Left lobe of liver (tissue), 2 donors: Measurements from ENCODE around the gene CHML. TPM values are rescaled to one million over a fixed set of nuclear protein-coding genes. Genes with fewer than 3 reads are reported as not detected.
A peak's percentile ranks its signal among the peaks of the same experiment; 100 is the strongest.

ENCODE experiments used
- ATAC-seq: fragments of 200-7000 bp; cut with Tn5 transposase; one replicate; pipeline ENCODE4 v1.9.1; 2020; ENCODE audit warnings: mild to moderate bottlenecking, moderate library complexity
- DNase-seq: peaks from one replicate; pipeline ENCODE4 v3.0.0-alpha.2; 2020; ENCODE audit warnings: low spot score
- total RNA-seq: library from RNA; stranded (reverse); gene quantifications from one replicate; pipeline ENCODE4 v1.2.1, GENCODE V29; 2021
- donor health status: DM: no; HTN: no; CAD: no; lungs with moderate emphysema.
- donor health status: DM: no; HTN: yes; CAD: no.

The CHML gene
- total RNA-seq, 1 donor from 2014 or later = 2.1 TPM

DNA sequence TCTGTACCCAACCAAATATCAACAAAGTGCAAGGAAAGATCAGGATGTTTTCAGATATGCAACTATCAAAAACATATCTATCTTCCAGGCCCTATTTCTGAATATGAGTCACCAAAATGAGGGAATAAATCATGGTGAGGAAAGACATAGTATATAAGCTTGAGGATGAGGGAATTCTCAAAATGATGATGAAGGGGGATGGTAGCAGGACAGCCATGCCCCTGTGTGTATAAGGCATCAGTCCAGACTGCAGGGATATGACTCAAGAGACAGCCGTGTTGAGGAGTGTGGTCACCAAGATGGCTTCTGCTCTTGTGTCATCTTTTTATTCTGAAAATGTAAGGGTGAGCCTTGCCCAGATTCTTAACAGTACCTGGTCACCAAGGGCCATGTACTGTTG, 7.5 kb upstream of the CHML start:
- no peak for DNase-seq
- no peak for ATAC-seq

DNA sequence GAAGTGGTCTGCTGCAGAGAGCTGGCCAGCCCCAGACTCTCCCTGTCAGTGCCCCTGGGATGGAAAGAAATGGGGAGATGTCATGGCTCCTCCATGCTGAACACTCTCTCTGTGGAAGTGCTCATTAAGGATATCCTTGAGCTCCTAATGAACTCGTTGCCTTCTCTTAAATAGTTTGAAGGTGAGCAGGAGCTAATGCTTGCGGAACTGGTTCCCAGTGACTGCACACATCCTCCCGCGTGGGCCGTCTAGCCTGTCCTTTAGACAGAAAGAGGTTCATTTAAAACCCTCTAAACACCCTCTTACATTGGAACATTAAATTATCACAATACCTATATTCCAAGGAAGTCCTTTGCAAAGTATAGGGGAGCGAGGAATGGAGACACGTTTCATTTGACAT, 6.0 kb upstream of the CHML start:
- DNase-seq (no peak), ATAC-seq (no peak)

DNA sequence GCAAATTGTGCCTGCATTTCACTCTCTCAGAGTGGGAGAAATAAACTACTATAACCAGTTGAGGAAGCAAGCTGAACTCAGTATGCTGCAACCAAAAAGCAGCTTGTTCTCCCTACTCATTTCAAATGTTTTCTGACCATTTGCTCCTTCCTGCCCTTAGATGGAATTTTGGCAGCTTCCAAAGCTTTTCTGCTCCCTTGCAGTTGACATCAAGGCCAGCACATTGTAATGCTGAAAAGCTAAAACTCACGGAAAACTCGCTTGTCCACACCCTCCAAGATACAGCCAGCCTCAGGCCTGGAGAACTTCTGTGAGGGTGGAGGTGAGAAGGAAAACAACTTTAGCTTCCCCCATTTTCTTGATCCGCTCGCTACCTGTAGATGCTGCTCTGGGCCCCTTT, 5.0 kb upstream of the CHML start:
- no peak for DNase-seq

DNA sequence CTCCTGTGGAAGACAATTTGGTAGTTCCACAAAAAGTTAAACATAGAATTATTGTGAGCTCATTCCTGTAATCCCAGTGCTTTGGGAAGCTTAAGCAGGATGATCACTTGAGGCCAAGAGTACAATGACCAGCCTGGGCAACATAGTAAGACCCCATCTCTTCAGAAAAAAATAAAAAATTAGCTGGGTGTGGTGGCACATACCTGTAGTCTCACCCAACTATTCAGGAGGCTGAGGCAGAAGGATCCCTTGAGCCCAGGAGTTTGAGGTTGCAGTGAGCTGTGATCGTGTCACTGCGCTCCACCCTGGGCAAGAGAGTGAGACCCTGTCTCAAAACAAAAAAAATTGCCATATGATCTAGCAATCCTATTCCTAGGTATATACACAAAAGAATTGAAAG, 4.1 kb upstream of the CHML start:
- DNase-seq = no peak

More for the DNA sequence above, 5.0 kb upstream of the CHML start:
- no peak for ATAC-seq

DNA sequence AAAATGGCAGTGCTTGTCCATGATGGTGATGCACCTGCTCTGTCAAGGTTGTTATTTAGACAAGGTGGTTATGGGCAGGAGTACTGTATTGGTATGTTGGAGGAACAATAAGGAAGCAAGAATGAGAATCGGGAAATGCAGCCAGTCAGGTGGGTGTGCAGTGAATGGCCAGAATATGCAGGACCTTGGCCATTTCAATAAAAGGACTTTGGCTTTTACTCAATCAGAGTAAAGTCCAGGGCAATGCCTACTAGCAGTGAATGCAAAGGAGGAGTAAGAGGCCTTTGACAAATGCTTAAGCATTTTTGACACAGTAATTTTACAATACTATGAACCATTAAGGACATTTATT, 2.4 kb upstream of the CHML start:
- ATAC-seq (no peak), DNase-seq (no peak)

More for the DNA sequence above, 4.1 kb upstream of the CHML start:
- no peak for ATAC-seq

DNA sequence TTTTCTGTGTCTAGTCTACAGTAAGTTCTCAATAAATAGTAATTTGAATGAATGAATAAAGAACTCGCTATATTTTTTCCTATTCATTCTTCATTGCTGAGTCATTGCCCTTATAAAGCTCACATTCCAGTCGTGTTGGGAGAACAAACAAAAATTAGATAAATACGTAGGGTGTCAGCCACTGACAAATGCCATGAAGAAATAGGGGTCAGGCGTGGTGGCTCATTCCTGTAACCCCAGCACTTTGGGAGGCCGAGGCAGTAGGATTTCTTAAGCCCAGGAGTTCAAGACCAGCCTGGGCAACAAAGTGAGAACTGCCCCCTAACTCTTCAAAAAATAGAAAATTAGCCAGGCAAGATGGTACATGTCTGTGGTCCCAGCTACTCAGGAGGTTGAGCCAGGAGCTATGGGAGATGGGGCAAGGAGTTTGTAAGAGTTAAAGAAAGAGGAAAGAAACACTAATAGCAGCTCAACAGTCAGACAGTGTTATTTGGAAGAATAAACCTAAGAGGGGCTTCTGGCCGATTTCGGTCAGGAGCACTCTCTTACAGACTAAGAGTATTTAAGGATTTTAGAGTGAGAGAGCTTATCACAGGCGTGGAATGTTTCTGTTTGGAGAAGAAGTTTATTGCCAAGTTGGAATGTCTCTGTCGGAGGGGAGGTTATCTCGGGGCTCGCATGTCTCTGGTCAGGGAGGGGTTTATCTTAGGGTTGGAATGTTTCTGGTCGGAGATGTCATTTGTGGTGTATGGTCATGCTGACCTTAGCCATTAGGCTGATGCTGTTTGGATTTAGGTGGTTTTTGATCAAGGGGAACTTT, 1.8 kb upstream of the CHML start:
- ATAC-seq (no peak), DNase-seq (no peak)

DNA sequence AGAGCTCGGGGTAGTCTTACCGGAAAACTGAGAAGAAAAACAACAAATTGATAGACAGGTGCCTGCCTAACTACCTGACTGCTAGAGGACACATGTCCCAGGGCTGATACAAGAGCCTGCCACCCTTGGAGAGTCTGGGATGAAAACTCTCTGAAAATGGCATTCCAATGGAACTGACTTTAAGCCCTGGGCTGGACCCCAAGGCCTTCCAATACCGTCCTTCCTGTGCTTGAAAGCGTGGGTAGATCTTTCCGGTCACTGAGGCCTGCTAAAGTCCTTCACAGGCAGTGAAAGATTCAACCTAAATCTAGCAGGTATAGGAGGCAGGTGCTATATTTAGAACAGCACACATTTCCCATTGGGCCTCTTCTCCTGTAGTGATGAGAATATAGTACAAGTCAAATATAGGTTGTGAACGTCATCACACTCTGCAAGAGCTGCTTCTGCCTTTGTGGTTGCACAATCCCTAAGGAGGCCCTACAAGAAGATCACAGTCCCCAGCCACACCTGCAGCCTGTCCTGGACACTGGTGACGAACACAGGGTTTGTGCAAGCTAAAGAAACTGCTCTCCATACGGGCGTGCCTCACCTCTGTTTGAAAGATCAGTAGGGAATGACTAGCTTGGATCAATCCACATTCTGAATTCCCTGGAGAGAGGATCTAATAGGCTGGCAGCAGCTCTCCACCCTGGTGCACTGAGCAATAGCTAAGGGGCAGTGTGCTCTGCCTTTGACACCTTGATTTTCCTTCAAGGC, 876 bp upstream of the CHML start:
- ATAC-seq = no peak
- no peak for DNase-seq

DNA sequence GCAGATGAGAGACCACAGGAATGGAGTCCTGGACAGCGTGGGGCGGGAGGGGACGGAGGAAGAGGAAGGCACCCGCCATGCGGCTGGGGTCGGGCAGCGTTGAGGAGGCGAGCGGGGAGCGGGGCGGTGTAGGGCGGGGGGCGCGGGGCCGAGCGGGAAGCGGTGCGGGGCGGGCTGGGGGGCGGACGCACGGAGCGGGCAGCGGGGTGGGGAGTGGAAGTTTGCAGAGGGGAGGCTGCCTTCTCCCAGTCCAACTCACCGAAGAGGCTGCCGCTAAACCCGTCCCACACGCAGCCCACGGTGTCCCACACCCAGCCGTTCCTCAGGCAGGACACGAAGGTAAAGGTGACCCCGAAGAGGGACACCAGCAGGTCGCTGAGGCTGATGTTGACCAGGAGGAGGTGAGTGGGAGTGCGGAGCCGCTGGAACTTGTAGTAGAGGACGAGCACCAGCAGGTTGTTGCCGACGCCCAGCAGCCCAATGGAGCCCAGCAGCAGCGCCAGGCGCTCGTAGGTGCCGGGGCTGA, 483 bp downstream of the CHML start:
- peak; percentile 40 for ATAC-seq
- DNase-seq = peak; percentile 53

DNA sequence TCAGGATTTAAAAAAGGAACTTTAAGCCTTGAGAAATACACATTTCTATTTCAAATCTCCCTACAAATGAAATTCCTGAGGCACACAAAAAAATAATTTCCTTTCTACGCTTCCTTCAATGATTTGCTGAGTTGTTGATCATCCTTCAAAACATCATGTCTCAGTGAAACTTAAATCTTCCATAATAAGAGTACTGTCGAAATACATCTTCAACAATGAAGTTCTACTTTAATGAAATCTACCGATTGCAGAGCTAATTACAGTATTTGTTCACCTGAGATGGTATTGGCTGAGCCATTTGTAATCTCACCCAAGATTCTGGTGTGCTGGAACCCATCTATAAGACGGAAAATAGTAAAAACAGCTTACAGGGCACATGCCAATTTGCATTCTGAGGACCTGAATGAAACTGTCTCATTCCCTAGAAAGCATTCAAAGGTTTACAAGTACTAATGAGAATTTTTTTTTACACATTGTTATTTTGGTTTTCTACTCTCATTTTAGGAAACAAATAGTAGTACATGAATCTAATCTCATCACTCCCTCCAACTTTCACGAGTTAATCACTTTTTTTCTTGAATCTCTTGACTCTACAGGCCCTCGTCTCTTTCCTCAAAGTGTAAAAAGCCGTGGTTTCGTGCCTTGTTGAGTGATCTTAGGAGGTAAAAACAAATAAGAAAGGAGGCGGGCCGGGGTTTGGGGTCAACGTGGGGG, 1.1 kb downstream of the CHML start:
- no peak for DNase-seq
- ATAC-seq = no peak

DNA sequence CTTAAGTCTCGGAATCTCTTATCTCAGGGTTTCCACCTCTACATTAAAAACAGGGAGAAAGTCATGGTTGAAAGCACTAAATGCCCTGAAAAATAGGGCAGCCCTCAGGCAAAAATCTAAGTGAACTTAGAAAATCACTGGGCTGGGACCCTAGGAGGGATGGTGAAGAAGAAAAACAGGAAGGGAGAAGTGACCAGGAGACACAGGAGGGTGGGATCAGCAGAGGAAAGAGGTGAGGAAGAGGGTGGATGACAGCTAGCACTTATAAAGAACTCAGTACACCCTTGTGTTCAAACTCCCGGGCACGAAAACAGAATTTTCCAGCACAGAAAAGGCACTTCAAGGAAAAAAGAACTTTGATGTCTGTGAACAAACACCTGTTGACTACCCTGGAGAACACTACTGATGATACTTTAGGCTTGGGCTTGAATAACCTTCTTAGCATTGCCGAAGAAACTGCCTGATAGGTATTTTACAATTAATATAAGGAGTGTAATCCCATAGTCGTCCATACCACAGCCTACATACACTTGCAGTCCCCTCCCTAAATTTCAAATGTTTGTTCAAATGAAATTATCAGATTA, 2.0 kb downstream of the CHML start:
- DNase-seq (no peak), ATAC-seq (no peak)

DNA sequence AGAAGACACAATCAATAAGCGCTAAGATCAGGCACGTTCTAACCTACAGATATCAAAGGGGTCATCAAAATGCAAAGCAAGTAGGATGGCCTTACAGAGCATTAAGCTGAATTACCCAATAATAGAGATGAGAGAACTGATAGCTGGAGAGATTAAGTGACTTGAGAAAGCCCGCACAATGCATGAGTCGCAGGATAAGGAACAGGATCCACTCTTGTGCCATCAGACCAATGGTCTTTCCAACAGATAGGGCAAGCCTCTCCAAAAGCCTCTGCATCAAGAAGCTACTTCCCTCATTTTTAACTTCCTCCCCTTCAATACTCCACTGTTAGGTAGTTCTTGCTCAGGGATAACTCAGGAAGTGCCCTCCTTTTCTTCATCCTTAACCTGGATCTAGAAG, 2.6 kb downstream of the CHML start:
- ATAC-seq (no peak), DNase-seq (no peak)

DNA sequence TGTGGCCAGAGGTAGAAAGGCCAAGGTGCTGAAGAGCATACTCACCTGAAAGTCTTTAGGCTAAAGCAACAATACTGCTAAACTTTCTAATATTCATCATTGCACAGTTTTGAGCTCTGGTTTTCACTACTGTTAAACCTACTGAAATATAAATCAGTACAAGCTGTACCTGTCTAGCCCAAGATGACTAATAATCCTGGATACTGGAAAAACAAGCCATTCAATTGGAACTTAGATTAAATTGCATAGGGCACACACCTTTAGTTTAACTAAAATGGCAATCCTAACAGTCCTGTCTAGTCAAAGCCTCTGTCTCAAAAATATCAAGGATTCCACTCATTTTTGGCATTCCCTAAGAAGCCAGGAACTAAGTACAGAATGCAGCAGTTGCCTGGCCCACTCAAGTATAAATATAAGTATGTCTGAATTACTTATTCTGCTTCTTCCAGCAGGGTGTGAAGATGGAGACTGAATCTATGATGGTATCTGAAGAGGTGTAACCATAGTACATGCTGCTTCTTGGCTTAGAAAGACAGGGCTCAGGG, 3.1 kb downstream of the CHML start:
- DNase-seq (no peak), ATAC-seq (no peak)

DNA sequence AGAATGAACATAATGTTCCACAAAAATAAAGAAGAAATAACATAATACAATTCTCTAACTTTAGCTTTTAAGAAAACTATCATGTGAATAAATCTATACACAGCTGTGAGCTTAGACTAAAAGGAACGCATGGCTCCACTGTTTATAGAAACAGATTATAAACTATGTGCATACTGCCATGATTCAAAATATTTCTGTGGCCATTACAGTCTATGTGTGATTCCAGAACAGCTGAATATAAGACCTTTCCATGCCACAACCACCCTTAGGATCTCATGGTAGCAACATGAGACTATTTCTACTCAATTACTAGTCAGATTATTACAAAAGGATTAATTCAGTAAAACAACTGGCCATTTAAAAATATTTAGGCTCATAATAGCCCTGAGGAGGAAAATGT, 3.9 kb downstream of the CHML start:
- DNase-seq (no peak), ATAC-seq (no peak)

DNA sequence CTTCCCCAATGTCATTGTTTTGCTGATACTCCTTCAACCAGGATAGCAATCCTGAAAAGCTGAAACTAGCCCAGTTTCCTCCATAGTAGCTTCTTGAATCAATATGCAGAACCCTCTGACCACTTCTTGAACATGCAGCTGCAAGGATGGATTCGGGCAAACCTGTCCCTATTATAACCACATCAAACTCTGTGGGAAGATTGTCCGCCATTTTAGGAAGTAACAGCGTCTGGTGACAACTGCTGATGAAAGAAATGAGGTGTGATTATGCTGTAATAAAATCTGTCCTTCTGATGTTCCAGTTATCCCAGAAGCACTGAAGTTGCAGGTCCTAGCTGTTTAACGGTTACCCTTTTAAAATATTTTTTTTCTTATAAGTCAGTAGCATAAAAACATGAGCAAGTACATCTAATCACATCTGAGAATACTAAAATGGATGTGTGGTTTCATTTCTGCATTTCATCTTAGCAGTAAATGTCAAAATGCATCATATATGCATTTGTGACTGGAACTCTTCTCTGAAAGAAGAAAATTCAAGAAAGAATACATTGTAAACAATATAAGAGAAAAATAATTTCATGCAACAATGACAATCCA, 4.5 kb downstream of the CHML start:
- DNase-seq = no peak
- ATAC-seq = no peak

DNA sequence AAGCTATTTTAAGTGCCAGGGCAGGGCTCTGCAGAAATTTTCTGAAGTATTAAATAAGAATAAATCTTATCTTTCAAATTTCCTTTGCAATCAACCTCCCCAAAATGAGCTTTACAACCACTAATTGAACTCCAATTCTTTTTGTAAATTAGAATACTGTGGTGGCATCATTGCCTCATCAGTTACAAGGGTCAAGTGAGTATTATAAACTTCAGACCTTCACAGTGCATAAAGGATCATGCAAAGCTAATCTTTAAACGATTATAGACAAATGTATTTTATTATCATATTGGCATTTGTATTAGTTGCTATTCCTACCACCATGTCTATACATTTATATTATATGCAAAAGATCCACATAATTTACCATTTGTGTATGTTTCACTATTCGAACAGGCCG, 7.2 kb downstream of the CHML start:
- no peak for DNase-seq
- peak; percentile 53 for ATAC-seq

DNA sequence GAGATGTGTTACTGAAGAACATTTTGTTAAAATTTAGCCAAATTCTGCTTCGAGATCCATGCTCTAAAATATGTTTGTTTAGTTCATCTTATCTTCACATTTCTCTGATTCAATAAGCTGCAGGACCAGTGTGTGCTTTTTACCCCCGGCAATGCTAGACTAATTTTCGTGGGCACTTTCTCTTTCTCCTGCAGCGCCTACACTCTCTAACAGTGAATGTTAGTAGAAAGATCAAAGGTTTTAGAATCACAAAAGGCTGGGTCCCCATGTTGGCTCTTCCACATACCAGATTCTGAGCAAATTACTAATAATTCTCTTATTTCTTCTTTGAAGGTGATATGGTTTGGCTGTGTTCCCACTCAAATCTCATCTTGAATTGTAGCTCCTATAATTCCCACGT, 8.5 kb downstream of the CHML start:
- DNase-seq (no peak), ATAC-seq (peak; percentile 77)

DNA sequence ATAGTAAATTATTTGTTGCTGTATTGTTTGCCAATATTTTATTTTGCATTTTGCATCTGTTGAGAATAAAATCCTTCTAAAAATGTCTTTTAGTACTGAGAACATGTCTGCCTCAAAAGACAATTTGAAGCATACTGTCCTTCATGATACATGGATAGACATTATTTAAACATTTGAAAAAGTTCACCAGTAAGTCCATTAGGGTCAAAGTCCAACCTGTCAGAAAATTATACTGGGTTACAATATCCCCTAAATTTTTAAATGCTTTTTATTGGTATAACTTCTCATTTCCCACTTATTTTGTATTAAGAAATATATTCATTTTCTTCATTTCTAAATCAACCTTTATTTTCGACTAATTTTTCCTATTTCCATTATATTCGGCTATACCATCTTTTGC, 9.3 kb downstream of the CHML start:
- no peak for DNase-seq

DNA sequence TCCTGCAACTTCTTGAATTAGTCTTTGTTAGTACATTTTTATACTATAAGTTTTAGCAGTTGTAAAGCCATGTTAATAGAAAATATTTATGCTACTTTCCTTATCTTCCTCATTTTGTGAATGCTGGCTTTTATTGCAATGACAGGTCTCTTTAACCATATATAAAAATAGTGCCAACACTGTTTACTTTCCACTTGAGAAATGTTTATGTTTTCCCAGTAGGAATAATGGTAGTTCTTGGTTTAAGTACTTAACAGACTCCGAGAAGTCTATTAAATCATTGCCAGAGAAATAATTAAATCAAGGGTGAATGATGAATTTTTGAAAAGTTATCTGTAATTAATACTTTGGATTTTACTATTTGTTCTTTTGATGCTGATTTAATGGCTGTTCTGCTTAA, 9.7 kb downstream of the CHML start:
- DNase-seq (no peak), ATAC-seq (no peak)

More for the DNA sequence above, 9.3 kb downstream of the CHML start:
- no peak for ATAC-seq

DNA sequence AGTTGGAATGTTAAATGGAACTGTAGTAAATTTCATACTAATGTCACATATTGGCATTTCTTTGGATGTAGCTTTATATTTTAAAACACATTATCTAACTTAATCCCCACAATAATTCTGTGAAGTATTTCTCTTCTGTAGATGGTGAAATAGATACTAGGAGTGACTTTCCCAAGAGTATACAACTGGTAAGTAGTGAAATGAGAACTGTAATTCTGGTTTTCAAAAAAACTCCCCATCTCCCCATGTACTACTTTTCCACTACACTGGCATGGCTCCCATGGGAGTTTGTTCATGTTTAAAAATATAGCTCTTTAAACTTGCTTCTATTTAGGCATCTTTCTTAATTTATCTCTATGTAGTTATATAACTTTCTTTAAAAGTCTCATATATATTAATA, 10.2 kb downstream of the CHML start:
- DNase-seq = no peak
- no peak for ATAC-seq

DNA sequence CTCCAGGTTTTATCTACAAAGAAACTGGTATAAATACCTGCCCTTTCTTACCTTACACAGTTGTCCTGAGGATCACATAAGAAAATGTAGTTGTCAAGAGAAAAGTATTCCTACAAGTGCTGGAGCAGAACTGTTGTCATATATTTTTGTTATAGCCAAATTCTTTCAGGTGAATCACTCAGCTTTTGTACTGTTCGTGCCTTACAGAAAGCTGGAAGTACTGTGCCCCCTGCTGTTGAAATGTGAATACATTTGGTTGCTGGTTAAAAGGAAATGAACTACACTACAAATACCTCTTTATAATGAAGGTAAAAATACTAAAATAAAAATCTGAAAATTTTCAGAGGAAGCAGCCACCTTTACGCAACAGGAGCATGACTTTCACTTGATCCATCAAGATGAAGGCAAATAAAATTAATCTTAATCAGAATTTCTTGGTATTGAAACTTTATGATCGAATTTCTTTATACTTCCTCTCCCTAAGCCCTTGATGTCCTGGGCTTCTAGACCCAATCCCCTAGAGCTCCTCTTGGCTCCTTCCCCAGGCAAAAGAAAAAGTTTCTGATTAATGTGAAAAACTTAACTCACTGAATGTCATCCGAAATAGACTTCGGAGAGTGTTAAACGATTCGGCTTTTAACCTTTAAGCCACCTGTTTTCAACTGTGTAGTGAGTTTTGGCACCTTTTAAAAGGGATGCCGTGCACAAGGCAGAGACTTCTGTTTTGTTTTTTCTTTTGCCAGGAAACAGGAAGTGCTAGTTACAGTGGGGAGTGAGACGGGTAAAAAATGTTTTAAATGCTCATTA, 12.5 kb downstream of the CHML start:
- no peak for DNase-seq
- peak; percentile 82 for ATAC-seq
